Measurements from ENCODE around the gene TUFM. TPM values are rescaled to one million over a fixed set of nuclear protein-coding genes. Genes with fewer than 3 reads are reported as not detected.
A peak's percentile ranks its signal among the peaks of the same experiment; 100 is the strongest.

The TUFM gene
- total RNA-seq, 1 donor from 2014 or later = 236 TPM

GRCh38 chr16:28865001-28865688, 19.0 kb upstream of the TUFM start:
- H3K9me3 ChIP-seq (replicated peaks) = no peaks in the 10 kb centered on the region
- TF ChIP-seq CTCF (IDR thresholded peaks at IDR 0.05; ENCODE audit: borderline replicate concordance) = no peak
- peaks cover 32% of the 10 kb centered on the region for H3K36me3 ChIP-seq
- no peaks in the 10 kb centered on the region for H3K27me3 ChIP-seq (ENCODE audit: low read depth)
- DNase-seq = no peak
- H3K4me1 ChIP-seq = peaks cover 35% of the 10 kb centered on the region
- peak overlapping the region; percentile 99 for H3K4me3 ChIP-seq
- intact Hi-C loops (cut with micrococcal nuclease) = no loop called here
- peak overlapping the region; percentile 100 for H3K27ac ChIP-seq (replicated peaks)

- peak overlapping the region; percentile 100 for H3K27ac ChIP-seq (replicated peaks)
- intact Hi-C loops (cut with micrococcal nuclease) = no loop called here
- peak overlapping the region; percentile 99 for H3K4me3 ChIP-seq
- no peaks in the 10 kb centered on the region for H3K9me3 ChIP-seq (replicated peaks)
- no peaks in the 10 kb centered on the region for H3K27me3 ChIP-seq (ENCODE audit: low read depth)
- DNase-seq = no peak
- peaks cover 22% of the 10 kb centered on the region for H3K36me3 ChIP-seq
- no peak for TF ChIP-seq CTCF (IDR thresholded peaks at IDR 0.05; ENCODE audit: borderline replicate concordance)
- peaks cover 35% of the 10 kb centered on the region for H3K4me1 ChIP-seq
Measured at GRCh38 chr16:28863929-28864793, 18.0 kb upstream of the TUFM start.

GRCh38 chr16:28859326-28859725, 13.2 kb upstream of the TUFM start:
- TF ChIP-seq CTCF (IDR thresholded peaks at IDR 0.05; ENCODE audit: borderline replicate concordance) = no peak
- intact Hi-C loops (cut with micrococcal nuclease) = no loop called here
- Histone ChIP-seq H3K4me1 (peaks cover 20% of the 10 kb centered on the region), H3K36me3 (no peaks in the 10 kb centered on the region), H3K27ac (replicated peaks) (no peak overlapping the region), H3K27me3 (ENCODE audit: low read depth) (no peaks in the 10 kb centered on the region), H3K9me3 (replicated peaks) (no peaks in the 10 kb centered on the region), H3K4me3 (no peak overlapping the region)
- DNase-seq = no peak

- no peak for TF ChIP-seq CTCF (IDR thresholded peaks at IDR 0.05; ENCODE audit: borderline replicate concordance)
- intact Hi-C loops (cut with micrococcal nuclease) = no loop called here
- H3K27me3 ChIP-seq (ENCODE audit: low read depth) = no peaks in the 10 kb centered on the region
- H3K27ac ChIP-seq (replicated peaks) = no peak overlapping the region
- H3K4me1 ChIP-seq = peaks cover 11% of the 10 kb centered on the region
- H3K36me3 ChIP-seq = no peaks in the 10 kb centered on the region
- DNase-seq = no peak
- no peak overlapping the region for H3K4me3 ChIP-seq
- H3K9me3 ChIP-seq (replicated peaks) = no peaks in the 10 kb centered on the region
Measured at GRCh38 chr16:28858421-28858820, 12.3 kb upstream of the TUFM start.

GRCh38 chr16:28846933-28847273, 755 bp upstream of the TUFM start:
- intact Hi-C loops (cut with micrococcal nuclease) = no loop called here
- no peak for TF ChIP-seq CTCF (IDR thresholded peaks at IDR 0.05; ENCODE audit: borderline replicate concordance)
- H3K4me1 ChIP-seq = peaks cover 31% of the 10 kb centered on the region
- H3K27me3 ChIP-seq (ENCODE audit: low read depth) = no peaks in the 10 kb centered on the region
- no peaks in the 10 kb centered on the region for H3K9me3 ChIP-seq (replicated peaks)
- peak overlapping the region; percentile 94 for H3K27ac ChIP-seq (replicated peaks)
- peaks cover 33% of the 10 kb centered on the region for H3K36me3 ChIP-seq
- no peak for DNase-seq
- peak overlapping the region; percentile 93 for H3K4me3 ChIP-seq

Measured in left ventricle myocardium inferior (tissue), 1 donor.